Measurements from ENCODE around the gene CHST11.

DNA sequence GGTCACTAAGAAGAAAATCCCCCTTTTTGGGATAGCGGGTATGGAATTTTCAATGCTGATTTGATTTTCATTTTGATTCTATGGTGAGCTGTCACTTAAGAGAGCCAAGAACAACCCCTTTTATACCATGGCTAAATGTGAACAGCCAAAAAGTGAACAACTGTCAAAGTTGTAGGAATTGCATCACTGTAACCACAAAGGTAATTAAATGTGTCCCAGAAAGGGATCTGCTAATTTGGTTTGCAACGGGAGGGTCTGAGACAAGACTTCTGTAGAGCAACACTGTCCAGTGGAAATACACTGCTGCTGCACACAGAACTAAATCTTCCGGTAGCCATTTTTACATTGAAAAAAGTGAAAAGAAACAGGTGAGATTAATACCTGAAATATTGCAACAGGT, 14.6 kb downstream of the CHST11 start:
- no peak for TF ChIP-seq POLR2A (IDR thresholded peaks at IDR 0.05)
- TF ChIP-seq, protein P1, sequence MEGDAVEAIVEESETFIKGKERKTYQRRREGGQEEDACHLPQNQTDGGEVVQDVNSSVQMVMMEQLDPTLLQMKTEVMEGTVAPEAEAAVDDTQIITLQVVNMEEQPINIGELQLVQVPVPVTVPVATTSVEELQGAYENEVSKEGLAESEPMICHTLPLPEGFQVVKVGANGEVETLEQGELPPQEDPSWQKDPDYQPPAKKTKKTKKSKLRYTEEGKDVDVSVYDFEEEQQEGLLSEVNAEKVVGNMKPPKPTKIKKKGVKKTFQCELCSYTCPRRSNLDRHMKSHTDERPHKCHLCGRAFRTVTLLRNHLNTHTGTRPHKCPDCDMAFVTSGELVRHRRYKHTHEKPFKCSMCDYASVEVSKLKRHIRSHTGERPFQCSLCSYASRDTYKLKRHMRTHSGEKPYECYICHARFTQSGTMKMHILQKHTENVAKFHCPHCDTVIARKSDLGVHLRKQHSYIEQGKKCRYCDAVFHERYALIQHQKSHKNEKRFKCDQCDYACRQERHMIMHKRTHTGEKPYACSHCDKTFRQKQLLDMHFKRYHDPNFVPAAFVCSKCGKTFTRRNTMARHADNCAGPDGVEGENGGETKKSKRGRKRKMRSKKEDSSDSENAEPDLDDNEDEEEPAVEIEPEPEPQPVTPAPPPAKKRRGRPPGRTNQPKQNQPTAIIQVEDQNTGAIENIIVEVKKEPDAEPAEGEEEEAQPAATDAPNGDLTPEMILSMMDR (IDR thresholded peaks at IDR 0.05), result no peak

Data from ovary (tissue), 3 donors.